Hematopoietic multipotent progenitor cell treated with erythropoietin and hydrocortisone succinate and interleukin-3 and kit ligand, for 6 days (in vitro differentiated cells): ENCODE results near the gene MLLT6.
A peak's percentile ranks its signal among the peaks of the same experiment; 100 is the strongest.

Experiments
- DNase-seq: peaks from one replicate; pipeline ENCODE4 v3.0.0-alpha.2; 2015

MLLT6 gene

DNA sequence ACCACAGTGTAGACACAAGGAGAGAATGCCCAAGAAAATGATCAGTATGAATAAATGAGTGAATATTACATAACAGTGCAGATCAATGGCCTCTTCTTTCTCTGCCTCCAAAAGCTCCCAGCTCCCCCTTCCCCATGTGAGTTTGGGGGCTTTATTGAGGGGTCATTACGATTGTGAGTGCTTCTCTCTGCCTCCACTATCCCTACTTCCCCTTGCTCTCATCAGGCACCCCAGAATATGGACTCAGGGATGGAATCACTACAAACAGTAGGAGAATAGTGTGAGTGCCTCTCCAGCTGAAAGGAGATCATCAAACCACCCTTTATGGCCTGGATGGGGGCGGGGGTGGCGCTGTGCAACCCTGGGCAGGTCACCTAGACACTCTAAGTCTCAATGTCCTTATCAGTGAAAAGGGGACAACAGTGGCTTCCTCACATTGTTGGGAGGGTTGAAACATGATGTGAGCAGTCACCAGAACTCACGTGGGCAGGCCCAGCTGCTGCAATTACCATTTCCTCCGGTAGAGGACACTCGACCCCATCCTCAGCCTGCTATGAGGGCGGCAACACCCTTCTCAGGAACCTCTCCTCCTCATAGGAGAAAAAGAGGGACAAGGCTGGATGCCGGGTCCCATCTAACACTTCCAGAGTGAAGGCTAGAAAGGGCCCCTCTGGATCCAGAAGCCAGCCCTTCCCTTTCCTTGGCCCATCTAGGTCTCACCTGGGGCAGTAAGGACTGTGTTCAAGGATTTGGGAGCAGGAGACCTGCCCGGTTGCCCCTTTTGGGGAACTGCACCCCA is 28.2 kb upstream of the MLLT6 start:
- DNase-seq = peak; percentile 90

DNA sequence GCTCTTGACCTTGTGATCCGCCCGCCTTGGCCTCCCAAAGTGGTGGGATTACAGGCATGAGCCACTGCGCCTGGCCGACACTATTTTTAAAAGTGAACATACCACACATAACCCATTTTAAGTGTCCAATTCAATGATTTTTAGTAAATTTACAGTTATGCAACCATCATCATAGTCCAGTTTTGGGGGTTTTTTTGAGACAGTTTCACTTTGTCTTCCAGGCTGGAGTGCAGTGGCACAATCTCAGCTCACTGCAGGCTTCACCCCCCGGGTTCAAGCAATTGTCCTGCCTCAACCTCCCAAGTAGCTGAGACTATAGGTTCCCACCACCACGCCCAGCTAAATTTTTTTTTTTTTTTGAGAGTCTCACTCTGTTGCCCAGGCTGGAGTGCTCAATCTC is 27.3 kb upstream of the MLLT6 start:
- no peak for DNase-seq

DNA sequence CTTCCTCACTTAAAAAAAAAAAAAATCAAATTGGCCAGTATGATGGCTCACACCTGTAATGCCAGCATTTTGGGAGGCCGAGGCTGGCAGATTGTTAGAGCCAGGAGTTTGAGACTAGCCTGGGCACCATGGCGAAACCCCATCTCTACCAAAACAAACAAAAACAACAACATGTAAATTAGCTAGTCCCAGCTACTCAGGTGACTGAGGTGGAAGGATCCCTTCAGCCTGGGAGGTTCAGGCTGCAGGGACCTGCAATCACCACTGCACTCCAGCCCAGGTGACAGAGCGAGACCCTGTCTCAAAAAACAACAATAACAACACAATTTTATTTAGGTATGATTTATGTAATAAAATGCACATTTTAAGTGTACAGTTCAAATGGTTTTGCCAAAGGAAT is 24.0 kb upstream of the MLLT6 start:
- no peak for DNase-seq

DNA sequence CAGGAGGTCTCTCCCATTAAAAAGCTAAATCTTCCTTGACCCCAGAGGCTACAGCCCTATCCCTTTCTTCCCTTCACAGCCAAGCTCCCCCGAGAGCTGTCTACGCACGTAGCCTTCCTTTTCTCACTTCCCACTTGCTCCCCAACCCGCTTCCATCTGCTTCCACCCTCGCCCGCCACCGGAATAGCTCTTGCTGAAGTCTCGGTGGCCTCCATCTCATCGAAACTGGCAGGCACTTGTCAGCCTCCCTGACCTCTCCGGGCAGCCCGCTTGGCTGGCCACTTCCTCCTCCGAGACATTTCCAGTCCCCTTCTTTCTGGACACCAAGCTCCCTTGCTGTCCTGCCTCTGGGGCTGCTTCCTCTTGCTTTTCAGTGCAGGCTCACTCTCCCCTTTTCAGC is 19.6 kb upstream of the MLLT6 start:
- no peak for DNase-seq

DNA sequence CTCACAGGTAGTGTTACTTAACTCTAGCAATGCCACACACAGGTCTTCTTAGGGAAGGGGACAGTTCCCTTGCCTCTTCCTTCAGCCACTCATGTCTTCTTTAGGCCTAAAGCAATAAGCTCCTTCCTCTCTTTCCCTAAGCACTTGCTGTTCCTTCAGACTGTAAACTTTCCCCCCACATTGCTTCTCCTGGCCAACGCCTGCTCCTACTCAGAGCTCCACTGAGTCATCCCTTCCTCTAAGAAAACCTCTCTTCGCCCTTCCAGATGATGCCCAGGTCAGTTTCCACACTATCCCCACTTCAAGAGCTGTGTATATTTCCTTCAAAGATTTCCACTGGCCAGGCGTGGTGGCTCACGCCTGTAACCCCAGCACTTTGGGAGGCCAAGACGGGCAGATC is 17.8 kb upstream of the MLLT6 start:
- DNase-seq = no peak

DNA sequence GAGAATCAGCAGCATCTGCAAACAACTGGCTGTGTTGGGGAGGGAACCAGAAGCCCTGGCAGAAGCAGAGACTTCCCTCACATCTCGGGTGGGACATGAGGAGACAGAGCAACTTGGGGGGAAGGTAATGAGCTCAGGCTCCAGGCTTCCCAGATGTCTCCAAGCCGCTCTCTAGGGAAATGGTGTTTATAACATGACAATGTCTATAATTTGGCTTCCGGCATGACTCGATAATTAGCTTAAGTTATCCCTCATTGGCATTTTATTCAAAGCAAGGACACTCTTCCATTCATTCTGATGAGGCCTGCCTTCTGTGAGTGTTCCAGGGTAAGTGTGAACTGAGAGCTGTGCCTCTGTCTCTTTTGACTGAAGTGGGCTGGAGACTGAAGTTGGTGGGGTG is 14.7 kb upstream of the MLLT6 start:
- DNase-seq = no peak

DNA sequence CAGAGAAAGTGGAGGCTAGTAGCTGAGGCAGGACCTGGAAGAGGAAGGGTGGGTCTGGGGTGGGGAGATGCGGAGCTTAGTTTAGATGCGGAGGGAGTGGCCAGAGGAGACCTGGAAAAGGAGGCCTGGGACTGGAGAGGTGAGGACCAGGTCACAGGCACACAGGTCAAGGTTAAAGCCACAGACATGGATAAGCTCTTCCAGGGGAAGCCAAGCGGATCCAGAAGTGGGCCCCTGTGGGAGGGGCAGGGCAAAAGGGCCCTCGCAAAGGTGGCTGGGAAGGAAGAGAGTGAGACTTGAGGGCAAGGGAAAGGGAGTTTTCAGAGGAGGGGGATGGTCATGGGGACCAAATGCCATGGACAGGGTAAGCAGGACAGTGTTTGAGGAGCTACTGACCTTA is 13.9 kb upstream of the MLLT6 start:
- no peak for DNase-seq

DNA sequence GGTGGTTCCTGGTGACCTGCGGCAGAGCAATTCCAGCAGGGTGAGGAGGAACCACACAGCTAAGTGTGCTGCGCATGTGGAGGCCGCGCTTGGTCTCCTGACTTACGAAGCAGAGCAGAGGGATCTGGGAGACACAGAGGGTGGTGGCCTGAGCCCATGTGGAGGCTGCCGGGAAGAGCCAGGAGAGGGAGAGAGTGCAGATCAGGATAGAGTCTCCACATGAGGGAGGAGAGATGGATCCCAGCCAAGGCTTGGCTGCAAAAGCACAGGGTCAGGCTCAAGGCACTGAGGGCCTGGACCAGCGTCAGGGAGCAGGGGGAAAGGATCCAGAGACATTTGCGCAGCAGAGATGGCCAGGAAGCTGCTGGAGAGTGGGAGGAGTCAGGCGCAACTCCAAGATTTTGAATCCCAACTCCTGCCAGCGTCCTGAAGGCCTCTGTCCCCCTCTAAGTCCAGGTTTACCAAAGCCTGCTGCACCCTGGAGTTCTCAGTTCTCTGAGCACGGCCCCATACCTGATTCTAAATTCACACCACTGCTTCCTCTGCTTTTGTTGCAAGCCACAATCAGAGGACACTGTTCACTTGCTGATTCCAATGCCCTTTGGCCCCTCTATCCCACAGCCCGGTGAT is 11.3 kb upstream of the MLLT6 start:
- no peak for DNase-seq

DNA sequence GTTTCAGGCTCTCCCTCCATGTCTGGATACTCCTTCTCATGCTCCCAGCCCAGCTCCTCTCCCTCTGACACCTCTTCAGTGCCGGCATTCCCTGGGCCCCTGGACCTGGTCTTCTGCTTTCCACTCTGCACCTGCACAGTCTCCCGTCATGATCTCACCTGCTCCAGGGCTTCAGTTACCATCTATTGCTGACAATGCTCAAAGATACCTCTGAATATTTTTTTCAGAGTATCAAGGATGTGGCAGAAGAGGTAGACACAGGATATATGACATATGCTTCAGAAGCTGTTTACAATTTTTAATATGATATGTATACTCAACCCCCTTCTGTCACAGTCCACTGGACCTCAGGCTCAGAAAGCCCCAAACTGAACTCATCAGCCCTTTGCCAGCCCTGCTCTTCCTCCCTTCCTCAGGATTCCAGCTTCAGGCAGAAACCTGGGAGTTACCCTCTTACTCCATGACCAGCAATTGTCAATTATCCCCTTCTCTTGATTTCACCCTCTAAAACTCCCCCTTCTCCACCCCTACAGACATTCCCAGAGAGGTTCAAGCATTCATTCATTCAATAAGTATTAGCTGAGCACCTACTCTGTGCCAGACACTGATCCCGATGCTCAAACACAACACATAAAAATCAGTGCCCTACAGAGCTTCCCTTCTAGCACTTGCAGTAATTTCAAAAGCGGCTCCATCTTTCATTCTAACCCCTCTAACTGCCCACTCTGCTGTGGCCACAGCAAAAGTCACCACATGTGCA is 7.8 kb upstream of the MLLT6 start:
- no peak for DNase-seq

DNA sequence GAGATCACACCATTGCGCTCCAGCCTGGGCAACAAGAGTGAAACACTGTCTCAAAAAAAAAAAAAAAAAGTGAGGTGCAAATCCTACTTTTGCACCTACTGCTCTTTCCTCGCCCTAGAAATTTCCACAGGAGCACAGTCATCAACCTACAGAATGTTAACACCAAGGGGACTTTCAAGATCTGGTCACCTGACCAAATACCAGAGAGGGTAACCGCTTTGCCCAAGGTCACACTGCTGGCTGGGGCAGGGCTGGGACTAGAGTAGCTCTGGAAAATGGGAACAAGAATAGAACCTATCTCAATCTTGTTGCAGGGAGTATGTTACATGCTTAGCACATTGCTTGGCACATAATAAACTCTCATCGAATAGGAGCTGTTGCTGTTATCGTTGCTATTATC is 6.3 kb upstream of the MLLT6 start:
- no peak for DNase-seq

DNA sequence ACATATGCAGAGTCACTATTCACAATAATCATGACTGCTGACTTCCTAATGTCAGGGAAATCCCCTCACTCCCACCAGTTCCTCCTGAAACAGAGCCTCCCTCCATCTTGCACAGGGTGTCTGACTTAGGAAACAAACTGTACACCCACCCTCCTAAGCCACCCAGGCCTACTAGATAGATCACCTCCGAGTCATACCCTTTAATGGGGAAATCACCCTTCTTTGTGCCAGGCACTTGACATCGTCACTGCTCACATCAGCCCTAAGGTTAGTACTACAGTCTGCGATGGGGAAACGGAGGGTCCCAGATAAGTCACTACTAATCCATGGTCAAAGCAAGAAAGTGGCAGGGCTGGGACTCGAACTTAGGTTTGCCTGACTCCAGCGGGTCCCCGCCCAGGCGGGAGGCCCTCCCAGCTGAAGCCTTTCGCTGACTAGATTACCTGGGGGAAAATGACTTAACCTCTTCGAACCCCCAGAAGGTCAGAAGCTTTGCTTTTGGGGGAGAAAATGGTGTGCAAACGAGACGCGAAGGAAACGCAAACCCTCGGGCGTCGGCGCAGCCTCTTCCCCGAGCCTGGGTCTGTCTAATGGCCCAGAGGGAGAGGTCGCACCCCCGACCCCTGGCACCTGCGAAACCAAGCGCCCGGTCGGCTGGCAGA is 3.4 kb upstream of the MLLT6 start:
- peak; percentile 71 for DNase-seq

DNA sequence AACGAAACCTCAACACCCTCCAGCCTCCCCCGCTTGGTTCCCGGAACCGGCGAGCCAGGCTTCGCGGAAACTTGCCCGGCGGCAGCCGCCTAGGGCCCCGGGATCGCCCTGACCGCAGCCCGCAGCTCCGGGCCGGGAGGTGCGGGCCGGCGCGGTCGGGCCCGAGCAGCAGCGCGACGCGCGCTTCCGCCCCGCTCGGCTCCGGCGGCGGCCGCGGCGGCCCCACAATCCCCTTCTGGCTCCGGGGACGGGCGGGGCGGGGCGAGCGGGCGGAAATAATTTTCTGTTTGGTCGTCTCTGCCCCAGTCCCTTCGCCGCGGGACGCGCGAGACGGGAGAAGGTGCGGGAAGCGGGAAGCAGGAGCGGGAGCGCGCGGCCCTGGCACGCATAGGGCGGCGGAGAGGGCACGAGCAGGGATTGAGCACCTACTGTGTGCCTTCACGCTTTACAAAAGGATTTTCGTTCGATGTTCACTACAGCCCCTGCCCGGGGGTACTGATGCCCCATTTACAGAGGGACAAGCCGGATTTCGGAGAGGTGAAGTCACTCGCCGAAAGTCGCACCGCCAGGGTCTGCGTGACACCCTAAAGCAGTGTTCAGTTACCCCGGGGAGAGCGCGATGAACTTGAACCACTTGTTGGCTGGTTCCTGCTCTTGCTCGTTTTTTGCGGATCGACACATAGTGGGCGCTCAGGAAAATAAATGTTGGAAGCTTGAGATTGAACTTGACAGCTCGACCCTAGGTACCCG is 2.7 kb upstream of the MLLT6 start:
- DNase-seq = peak; percentile 91

DNA sequence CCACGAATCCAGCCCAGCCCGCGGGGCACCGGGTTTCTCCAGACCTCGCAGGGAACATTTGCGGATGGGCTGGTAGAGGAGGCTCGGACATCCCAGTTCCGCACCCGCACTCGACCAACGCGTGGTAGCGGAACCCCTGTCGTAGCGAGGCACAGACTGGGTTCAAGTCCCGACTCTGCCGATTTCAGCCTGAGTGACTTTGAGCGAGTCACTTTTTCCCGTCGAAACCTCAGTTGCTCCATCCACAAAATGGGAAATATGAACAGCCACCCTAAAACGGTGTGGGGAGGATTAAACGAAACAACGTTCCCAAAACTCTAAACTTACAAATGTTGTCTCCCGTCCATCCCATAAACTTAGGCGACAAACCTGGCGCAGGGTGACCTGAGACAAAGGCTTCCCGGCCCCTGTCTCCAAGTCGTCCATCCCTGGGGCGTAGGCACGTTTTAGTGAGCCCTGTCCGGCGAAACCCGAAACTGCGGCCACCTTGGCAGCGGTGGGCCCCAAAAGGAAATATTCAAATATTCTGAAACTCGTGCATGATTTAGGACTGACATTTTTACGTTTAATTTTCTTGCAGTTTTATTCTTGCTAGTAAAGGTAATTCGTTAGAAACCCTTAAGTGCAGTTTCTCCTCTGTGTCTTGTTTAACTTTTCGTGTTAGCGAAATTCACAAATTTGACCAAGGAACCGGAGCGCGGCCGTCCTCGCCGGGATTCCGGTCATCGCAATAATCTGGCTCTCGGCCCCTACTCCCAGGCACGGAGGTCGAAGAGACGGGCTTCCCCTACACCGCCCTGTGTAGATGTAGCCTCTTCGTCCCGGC is 1.9 kb upstream of the MLLT6 start:
- DNase-seq = peak; percentile 63

DNA sequence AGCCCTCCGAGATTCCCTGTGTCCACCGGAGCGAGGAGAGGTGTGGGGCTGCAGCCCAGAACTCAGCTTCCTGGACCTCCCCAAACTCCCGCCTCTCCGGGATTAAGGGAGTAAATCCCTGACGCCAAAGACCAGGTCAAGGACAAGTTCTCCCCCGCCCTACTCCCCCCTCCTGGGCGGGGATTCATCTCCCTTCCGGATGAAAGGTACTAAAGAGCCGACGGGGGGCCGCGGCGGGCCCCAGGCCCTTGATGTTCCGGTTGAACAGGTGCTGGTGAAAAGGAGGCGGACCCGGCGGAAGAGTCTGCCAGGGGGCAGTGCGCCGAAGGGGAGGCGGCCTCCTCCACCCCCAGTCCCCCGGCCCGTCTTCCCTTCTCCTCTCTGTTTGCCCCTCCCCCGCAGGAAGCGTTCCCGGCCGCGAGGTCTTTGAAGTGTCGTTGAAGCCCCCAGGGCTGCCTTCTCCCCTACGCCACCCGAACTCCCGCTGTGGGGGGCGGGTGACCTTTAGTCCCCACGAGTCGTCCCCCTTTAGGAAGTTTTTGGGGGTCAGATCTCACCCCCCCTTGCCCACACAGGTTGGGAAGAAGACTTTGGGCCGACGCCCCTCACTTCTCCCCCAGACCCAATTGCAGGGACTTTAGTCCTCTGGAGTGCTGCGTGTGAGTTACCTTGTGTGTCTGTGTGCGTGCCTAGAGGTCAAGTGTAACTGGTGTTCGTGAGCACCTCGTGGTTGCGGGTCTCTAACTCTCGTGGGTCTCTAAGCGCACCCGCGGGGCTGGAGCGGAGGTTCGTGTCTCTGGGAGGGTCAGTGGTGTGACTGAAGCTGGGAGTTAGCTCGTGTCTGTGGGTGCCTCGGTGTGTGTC is 1.1 kb upstream of the MLLT6 start:
- DNase-seq = peak; percentile 89

DNA sequence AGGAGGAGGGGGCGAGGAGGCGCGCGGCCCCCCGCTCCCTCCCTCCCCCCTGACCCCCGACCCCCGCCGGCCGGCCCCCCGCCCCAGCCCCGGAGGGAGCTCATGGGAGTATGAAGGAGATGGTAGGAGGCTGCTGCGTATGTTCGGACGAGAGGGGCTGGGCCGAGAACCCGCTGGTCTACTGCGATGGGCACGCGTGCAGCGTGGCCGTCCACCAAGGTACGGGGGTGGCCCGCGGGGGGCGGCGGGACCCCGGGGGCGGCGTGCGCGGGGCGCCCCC is 390 bp downstream of the MLLT6 start:
- DNase-seq = no peak

DNA sequence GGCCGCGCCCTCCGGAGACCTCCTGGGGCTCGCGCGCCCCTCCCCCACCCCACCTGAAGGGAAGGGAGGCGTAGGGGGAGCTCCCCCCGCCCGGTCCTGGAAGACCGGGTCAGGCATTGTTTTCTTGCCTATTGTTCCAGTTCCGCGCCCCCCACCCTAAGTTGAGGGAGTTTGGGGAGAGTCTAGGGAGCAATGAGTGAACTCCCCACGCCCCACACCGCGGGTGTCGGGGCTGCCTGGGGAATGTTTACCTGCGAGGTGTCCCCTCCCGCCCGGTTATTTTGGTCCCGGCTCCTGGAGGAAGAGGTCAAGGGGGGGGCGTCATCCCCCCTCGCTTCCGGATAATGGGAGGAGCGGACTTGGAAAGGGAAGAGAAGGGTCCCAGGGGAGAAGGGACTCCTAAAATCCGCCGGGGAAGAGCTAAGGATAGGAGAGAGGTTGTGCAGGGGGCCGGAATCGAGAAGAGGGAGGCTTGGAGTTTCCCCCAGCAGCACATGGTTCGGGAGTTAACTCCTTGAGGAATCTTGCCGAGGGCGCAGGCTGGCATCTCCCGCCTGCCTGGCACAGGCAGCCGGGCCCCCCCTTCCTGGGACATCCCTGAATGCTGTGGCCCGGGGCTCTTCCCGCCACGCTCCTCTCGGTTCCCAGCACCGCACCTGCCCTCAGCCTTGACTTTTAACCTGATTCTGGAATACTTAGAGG is 881 bp downstream of the MLLT6 start:
- DNase-seq = no peak

DNA sequence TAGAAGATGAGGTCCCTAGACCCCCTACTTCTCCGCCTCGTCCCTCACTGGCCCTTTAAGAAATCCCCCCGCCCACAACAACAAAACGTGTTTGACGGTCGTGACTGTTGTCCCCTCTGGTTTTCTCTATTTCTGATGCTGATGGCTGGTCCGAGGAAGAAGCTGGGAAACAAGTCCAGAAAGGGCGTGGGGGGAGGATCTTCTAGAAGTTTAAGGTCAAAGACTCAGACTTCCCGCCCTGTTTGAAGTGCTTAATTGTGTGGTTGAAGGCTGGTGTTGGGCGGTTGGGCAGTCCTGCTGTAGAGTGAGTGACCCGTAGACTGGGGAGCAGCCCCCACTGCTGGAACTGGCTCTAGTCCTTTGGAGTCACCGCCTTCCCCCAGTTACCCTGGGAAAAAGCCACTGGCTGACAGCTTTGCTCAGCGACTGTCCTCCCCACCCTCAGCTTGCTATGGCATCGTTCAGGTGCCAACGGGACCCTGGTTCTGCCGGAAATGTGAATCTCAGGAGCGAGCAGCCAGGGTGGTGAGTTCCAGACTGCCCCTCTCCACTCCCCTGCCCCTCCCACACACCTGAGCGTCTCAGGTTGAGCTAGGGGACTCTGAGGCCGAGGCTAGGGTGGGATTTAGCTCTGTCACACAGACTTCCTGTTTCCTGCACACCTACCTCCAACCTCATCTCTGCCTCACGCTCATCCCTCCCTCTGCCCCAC is 1.6 kb downstream of the MLLT6 start:
- DNase-seq = peak; percentile 41

DNA sequence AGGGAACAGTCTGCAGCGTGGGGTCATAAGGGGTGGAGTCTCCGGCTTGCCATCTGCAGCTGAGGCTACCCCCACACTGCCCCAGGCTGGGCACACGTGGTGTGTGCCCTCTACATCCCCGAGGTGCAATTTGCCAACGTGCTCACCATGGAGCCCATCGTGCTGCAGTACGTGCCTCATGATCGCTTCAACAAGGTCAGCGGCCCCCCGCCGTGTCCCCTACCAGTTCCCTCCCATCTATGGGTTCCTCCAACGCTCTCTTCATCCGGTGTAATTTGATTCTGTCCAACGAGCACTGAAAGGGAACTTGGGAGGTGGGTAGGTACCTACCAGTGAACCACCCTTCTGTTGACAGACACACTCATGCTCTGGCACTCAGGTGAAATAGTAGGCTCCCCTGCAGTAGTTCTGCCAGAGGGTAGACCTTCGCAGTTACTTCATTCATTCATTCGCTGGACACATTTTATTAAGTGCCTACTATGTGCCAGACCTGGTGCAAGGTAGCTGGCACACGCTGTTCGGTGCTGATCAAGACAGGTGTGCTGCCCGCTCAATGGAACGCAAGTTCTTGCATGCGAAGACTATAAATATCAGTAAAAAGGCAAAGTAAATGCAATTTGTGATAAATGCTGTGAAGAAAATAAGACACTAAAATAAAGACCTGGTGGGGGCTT is 2.7 kb downstream of the MLLT6 start:
- DNase-seq = no peak
